ENCODE data around the gene TEX2. TPM values are rescaled to one million over a fixed set of nuclear protein-coding genes. Genes with fewer than 3 reads are reported as not detected.

TEX2 gene
- polyA plus RNA-seq, 1 donor (not counting 4 experiments of a cell fraction or from before 2014, with no cell fraction given), result 44.4 TPM

DNA sequence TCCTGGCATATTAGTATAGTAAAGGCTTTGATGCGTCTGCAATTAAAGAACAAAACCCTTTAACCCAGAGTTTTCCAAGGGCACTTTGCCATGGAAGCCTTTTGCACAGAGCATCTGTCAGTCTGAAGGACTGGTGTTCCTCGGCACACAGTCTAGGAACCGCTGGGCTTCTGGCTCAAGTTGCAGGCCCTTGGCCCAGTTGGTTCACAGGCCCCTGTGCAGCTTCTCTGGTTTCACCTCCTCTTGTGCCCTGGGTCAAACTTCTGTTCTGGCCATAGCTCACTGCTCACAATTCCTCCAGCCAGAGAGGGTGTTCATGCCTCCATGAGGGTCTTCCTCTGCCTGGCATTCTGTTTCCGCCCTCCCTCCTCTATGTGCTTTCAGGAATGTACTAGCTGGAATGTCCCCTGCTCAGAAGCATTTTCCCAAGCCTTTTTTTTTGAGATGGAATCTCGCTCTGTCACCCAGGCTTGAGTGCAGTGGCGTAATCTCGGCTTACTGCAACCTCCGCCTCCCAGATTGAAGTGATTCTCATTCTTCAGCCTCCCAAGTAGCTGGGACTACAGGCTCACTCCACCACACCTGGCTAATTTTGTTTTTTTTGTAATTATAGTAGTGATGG lies 34.5 kb upstream of the TEX2 start:
- FAIRE-seq (no peak), DNase-seq (ENCODE audit: low read depth, low spot score) (no peak)
- Histone ChIP-seq H3K4me3 (ENCODE audit: control insufficient read depth in 2 of 3, extremely low read depth in 1 of 3, insufficient read depth in 2 of 3, low read depth in 1 of 3, low read length in 3 of 3) (no peak overlapping the region), H3K27me3 (ENCODE audit: control insufficient read depth, extremely low read depth, insufficient read depth, low read length) (no peaks in the 10 kb centered on the region), H2AFZ (ENCODE audit: control insufficient read depth, low read length) (no peak overlapping the region), H3K4me1 (ENCODE audit: control insufficient read depth, extremely low read depth, insufficient read depth, low read length) (peaks cover 4% of the 10 kb centered on the region), H3K36me3 (ENCODE audit: control insufficient read depth in 2 of 2, extremely low read depth in 1 of 2, insufficient read depth in 2 of 2, low read length in 2 of 2) (no peaks in the 10 kb centered on the region), H4K20me1 (ENCODE audit: control insufficient read depth, extremely low read depth, insufficient read depth, low read length) (no peaks in the 10 kb centered on the region), H3K9ac (ENCODE audit: control insufficient read depth, extremely low read depth, insufficient read depth, low read length) (no peak overlapping the region), H3K79me2 (ENCODE audit: control insufficient read depth, insufficient read depth, low read length) (no peaks in the 10 kb centered on the region), H3K9me3 (ENCODE audit: control insufficient read depth, low read depth, low read length) (no peaks in the 10 kb centered on the region), H3K9me1 (ENCODE audit: control insufficient read depth, extremely low read depth, insufficient read depth, low read length) (no peaks in the 10 kb centered on the region), H3K4me2 (ENCODE audit: control insufficient read depth, extremely low read depth, insufficient read depth, low read depth, low read length) (no peak overlapping the region), H3K27ac (ENCODE audit: control insufficient read depth, insufficient read depth, low read length) (no peak overlapping the region)
- TF ChIP-seq, protein P1, sequence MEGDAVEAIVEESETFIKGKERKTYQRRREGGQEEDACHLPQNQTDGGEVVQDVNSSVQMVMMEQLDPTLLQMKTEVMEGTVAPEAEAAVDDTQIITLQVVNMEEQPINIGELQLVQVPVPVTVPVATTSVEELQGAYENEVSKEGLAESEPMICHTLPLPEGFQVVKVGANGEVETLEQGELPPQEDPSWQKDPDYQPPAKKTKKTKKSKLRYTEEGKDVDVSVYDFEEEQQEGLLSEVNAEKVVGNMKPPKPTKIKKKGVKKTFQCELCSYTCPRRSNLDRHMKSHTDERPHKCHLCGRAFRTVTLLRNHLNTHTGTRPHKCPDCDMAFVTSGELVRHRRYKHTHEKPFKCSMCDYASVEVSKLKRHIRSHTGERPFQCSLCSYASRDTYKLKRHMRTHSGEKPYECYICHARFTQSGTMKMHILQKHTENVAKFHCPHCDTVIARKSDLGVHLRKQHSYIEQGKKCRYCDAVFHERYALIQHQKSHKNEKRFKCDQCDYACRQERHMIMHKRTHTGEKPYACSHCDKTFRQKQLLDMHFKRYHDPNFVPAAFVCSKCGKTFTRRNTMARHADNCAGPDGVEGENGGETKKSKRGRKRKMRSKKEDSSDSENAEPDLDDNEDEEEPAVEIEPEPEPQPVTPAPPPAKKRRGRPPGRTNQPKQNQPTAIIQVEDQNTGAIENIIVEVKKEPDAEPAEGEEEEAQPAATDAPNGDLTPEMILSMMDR (optimal IDR thresholded peaks at IDR 0.05 in 1 of 3, IDR thresholded peaks at IDR 0.05 in 1 of 3, conservative IDR thresholded peaks at IDR 0.05 in 1 of 3; ENCODE audit: extremely low read depth in 1 of 3, insufficient read depth in 2 of 3, low read length in 3 of 3), result no peak
- TF ChIP-seq EZH2 (IDR thresholded peaks at IDR 0.05; ENCODE audit: low read length), result no peak
- dilution Hi-C loops (cut with MboI; ENCODE audit: extremely low pct_ligation_motif_present, low sequenced_read_pairs), result no loop called here

DNA sequence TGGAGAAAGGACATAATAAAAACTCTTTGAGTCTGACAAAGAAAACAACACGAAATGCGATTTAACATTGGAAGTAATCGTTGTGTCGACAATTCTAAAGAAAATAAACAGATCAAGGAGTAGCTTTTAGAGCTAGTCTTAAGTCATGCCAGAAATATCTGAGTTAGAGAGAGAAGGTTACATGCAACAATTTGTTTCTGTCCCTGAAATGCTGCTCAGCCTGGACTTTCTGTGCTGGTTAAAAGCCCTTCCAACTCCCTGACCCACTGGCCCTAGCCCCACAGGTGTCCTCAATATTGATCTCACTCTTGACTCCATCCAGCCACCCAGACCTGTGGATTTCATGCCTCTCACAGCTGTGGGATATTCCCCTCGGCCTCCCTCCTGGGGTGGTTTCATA lies 33.2 kb upstream of the TEX2 start:
- no peak for TF ChIP-seq EZH2 (IDR thresholded peaks at IDR 0.05; ENCODE audit: low read length)
- TF ChIP-seq, protein P1 (optimal IDR thresholded peaks at IDR 0.05 in 1 of 3, IDR thresholded peaks at IDR 0.05 in 1 of 3, conservative IDR thresholded peaks at IDR 0.05 in 1 of 3; ENCODE audit: extremely low read depth in 1 of 3, insufficient read depth in 2 of 3, low read length in 3 of 3), result no peak
- FAIRE-seq, result no peak
- H2AFZ ChIP-seq (ENCODE audit: control insufficient read depth, low read length), result no peak overlapping the region
- dilution Hi-C loops (cut with MboI; ENCODE audit: extremely low pct_ligation_motif_present, low sequenced_read_pairs), result no loop called here
- no peak for DNase-seq (ENCODE audit: low read depth, low spot score)
- no peaks in the 10 kb centered on the region for H3K36me3 ChIP-seq (ENCODE audit: control insufficient read depth in 2 of 2, extremely low read depth in 1 of 2, insufficient read depth in 2 of 2, low read length in 2 of 2)
- H3K4me3 ChIP-seq (ENCODE audit: control insufficient read depth in 2 of 3, extremely low read depth in 1 of 3, insufficient read depth in 2 of 3, low read depth in 1 of 3, low read length in 3 of 3), result no peak overlapping the region
- H3K4me2 ChIP-seq (ENCODE audit: control insufficient read depth, extremely low read depth, insufficient read depth, low read depth, low read length), result no peak overlapping the region
- no peaks in the 10 kb centered on the region for H3K9me1 ChIP-seq (ENCODE audit: control insufficient read depth, extremely low read depth, insufficient read depth, low read length)
- no peak overlapping the region for H3K9ac ChIP-seq (ENCODE audit: control insufficient read depth, extremely low read depth, insufficient read depth, low read length)
- peaks cover 3% of the 10 kb centered on the region for H3K9me3 ChIP-seq (ENCODE audit: control insufficient read depth, low read depth, low read length)
- H4K20me1 ChIP-seq (ENCODE audit: control insufficient read depth, extremely low read depth, insufficient read depth, low read length), result no peaks in the 10 kb centered on the region
- H3K27ac ChIP-seq (ENCODE audit: control insufficient read depth, insufficient read depth, low read length), result no peak overlapping the region
- H3K79me2 ChIP-seq (ENCODE audit: control insufficient read depth, insufficient read depth, low read length), result no peaks in the 10 kb centered on the region
- no peaks in the 10 kb centered on the region for H3K27me3 ChIP-seq (ENCODE audit: control insufficient read depth, extremely low read depth, insufficient read depth, low read length)
- H3K4me1 ChIP-seq (ENCODE audit: control insufficient read depth, extremely low read depth, insufficient read depth, low read length), result no peaks in the 10 kb centered on the region

Measured in keratinocyte (primary cell).